ENCODE results near the gene NWD2.

DNA sequence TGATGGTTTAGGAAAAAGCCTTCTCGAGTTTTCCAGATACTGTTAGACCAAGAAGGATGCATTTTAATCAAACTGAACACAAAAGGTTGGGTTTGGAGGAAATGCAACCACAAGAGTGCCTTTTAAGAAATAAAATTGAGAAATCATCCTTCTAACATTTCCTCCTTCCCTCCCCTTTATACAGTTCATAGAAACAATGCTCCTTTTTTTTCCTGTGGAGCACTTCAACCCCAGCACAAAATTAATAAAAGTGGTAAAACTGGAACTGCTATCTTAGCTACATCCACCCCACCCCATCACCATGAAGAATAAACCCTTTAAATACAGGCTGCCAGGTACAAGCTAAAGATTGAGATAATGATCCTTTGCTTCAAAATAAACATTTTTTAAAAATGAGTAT is 230.5 kb downstream of the NWD2 start:
- TF ChIP-seq TAF1 (IDR thresholded peaks at IDR 0.05; ENCODE audit: low read depth, low read length) (no peak), POLR2A (IDR thresholded peaks at IDR 0.05; ENCODE audit: low read depth, low read length) (no peak), SPI1 (IDR thresholded peaks at IDR 0.05; ENCODE audit: low read depth, low read length) (no peak)
